H1 (cell line): ENCODE results near the gene PTPN2.

Source experiments
- CREB1 ChIP-seq: IDR thresholded peaks from 2 replicates; pipeline ENCODE4 v1.6.1; 2012; ENCODE audit warnings: inconsistent platforms
- JUND ChIP-seq: IDR thresholded peaks from 2 replicates; pipeline ENCODE4 v1.6.1; 2011; ENCODE audit warnings: mild to moderate bottlenecking, improper control_type of control experiment, low read length
- ZNF274 ChIP-seq: IDR thresholded peaks from 2 replicates; pipeline ENCODE4 v1.7.0; 2012; ENCODE audit warnings: low read length, borderline replicate concordance; ENCODE audit errors: extremely low read depth
- TF ChIP-seq, protein P1 (sequence below), 3 experiments: IDR thresholded peaks; 1 replicate in 2 of 3; 2 replicates in 1 of 3; pipeline versions ENCODE4 v1.5.1 to v1.6.1; 2011; ENCODE audit warnings: low read length in 3 of 3, mild to moderate bottlenecking in 3 of 3, inconsistent platforms in 2 of 3, low read depth in 1 of 3, moderate library complexity in 1 of 3; ENCODE audit not compliant: insufficient read depth in 1 of 3; ENCODE audit errors: control extremely low read depth in 1 of 3

DNA sequence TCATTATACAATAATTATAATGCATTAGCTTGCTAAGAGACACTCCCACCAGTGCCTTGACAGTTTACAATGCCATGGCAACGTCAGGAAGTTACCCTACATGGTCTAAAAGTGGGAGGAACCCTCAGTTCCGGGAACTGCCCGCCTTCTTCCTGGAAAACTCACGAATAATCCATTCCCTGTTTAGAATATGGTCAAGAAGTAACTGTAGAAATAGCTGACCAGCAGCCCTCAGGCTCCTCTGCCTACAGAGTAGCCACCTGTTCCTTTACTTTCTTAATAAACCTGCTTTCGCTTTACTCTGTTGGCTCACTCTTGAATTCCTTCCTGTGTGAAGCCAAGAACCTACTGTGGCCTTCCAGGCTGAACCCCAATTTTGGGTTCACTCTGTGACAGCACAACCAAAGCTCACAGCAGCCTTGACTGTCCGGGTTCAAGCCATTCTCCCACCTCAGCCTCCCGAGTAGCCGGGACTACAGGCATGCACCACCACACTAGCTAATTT, 20.0 kb upstream of the PTPN2 start:
- TF ChIP-seq, protein P1, sequence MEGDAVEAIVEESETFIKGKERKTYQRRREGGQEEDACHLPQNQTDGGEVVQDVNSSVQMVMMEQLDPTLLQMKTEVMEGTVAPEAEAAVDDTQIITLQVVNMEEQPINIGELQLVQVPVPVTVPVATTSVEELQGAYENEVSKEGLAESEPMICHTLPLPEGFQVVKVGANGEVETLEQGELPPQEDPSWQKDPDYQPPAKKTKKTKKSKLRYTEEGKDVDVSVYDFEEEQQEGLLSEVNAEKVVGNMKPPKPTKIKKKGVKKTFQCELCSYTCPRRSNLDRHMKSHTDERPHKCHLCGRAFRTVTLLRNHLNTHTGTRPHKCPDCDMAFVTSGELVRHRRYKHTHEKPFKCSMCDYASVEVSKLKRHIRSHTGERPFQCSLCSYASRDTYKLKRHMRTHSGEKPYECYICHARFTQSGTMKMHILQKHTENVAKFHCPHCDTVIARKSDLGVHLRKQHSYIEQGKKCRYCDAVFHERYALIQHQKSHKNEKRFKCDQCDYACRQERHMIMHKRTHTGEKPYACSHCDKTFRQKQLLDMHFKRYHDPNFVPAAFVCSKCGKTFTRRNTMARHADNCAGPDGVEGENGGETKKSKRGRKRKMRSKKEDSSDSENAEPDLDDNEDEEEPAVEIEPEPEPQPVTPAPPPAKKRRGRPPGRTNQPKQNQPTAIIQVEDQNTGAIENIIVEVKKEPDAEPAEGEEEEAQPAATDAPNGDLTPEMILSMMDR (IDR thresholded peaks at IDR 0.05; ENCODE audit: control extremely low read depth in 1 of 3, insufficient read depth in 1 of 3, low read depth in 1 of 3, low read length in 3 of 3), result no peak
- TF ChIP-seq CREB1, result no peak
- no peak for TF ChIP-seq JUND
- TF ChIP-seq ZNF274, result no peak
